Gastroesophageal sphincter (tissue), 3 donors: ENCODE measurements around the gene VTI1A.

ENCODE experiments used
- EP300 ChIP-seq: sonication (generic); formaldehyde crosslinking; IDR thresholded peaks from one replicate; pipeline ENCODE4 v1.6.1; 2017; ENCODE audit warnings: antibody characterized with exemption, mild to moderate bottlenecking
- POLR2AphosphoS5 ChIP-seq: sonication (generic); formaldehyde crosslinking; IDR thresholded peaks from one replicate; pipeline ENCODE4 v1.6.1; 2017; ENCODE audit warnings: antibody characterized with exemption
- TF ChIP-seq, protein P1 (sequence below), 4 experiments: fragments of 200-600 bp in 2 of 4; fragments of 450-650 bp in 2 of 4; sonication (generic) in 1 of 4; IDR thresholded peaks; one replicate each; pipeline ENCODE4 v1.5.1; 2017 to 2019; ENCODE audit warnings: antibody characterized with exemption in 4 of 4, mild to moderate bottlenecking in 2 of 4, moderate library complexity in 2 of 4

DNA sequence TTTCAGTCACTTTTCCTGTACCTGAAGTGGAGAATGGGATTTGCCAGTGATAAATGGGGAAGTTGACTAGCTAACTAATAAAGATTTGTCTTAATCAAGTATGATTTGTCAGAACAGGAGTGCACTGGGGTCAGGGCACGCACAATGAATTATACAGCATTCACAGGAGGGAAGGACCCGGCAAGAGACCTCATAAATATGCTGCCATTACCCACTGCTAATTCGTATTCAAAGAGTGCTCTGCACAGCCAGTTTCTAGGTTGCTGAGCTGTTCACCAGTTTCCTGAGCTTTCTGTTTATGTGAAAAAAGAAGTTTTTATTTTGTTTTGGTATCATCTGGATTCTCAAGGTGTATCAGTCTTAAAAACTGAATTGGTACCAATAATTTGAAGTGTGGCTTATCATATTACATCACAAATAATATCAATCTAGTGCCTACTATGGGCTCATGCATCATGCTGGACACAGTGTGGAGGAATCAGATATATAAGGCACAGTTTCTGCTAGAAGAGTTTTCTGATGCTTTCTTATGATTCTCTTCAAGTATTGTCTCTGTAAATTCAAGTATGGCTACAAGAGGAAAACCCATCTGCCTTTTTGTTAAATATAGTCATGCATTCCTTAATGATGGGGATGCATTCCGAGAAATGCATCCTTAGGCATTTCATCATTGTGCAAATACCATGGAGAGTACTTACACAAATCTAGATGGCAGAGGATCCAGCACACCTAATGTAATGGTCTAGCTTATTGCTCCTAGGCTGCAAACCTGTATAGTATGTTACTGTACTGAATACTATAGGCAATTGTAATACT is 202.2 kb downstream of the VTI1A start:
- TF ChIP-seq POLR2AphosphoS5 (no peak), EP300 (no peak)
- TF ChIP-seq, protein P1, sequence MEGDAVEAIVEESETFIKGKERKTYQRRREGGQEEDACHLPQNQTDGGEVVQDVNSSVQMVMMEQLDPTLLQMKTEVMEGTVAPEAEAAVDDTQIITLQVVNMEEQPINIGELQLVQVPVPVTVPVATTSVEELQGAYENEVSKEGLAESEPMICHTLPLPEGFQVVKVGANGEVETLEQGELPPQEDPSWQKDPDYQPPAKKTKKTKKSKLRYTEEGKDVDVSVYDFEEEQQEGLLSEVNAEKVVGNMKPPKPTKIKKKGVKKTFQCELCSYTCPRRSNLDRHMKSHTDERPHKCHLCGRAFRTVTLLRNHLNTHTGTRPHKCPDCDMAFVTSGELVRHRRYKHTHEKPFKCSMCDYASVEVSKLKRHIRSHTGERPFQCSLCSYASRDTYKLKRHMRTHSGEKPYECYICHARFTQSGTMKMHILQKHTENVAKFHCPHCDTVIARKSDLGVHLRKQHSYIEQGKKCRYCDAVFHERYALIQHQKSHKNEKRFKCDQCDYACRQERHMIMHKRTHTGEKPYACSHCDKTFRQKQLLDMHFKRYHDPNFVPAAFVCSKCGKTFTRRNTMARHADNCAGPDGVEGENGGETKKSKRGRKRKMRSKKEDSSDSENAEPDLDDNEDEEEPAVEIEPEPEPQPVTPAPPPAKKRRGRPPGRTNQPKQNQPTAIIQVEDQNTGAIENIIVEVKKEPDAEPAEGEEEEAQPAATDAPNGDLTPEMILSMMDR (IDR thresholded peaks at IDR 0.05): no peak
